WTC11 (cell line): ENCODE data around the gene RAB13.

ENCODE experiments used
- ATF1 ChIP-seq: sonication (generic); formaldehyde crosslinking; IDR thresholded peaks from 2 replicates; pipeline ENCODE4 v1.8.1; 2023; ENCODE audit warnings: mild to moderate bottlenecking, moderate library complexity, missing genetic modification reagents
- CREB1 ChIP-seq: sonication (generic); formaldehyde crosslinking; IDR thresholded peaks from 2 replicates; pipeline ENCODE4 v1.8.0; 2023; ENCODE audit warnings: mild to moderate bottlenecking, missing genetic modification reagents
- IRF1 ChIP-seq: sonication (generic); formaldehyde crosslinking; IDR thresholded peaks from 2 replicates; pipeline ENCODE4 v1.8.0; 2023; ENCODE audit warnings: missing genetic modification reagents
- RORB ChIP-seq: fragments of 250-450 bp; sonication (Bioruptor Pico); IDR thresholded peaks from 2 replicates; pipeline ENCODE4 v1.9.0; 2021; ENCODE audit warnings: mild to moderate bottlenecking
- SP1 ChIP-seq: sonication (generic); formaldehyde crosslinking; conservative IDR thresholded peaks from 2 replicates; pipeline ENCODE4 v1.8.1; 2022; ENCODE audit warnings: missing genetic modification reagents
- TCF7 ChIP-seq: sonication (generic); formaldehyde crosslinking; IDR thresholded peaks from 2 replicates; pipeline ENCODE4 v1.8.0; 2022; ENCODE audit warnings: mild to moderate bottlenecking, low read depth, missing genetic modification reagents, moderate library complexity
- ZNF138 ChIP-seq: sonication (generic); formaldehyde crosslinking; conservative IDR thresholded peaks from 2 replicates; pipeline ENCODE4 v1.8.1; 2022; ENCODE audit warnings: mild to moderate bottlenecking, moderate library complexity, missing genetic modification reagents
- ZNF416 ChIP-seq: fragments of 250-450 bp; sonication (Bioruptor Pico); IDR thresholded peaks from 2 replicates; pipeline ENCODE4 v1.9.0; 2021; ENCODE audit warnings: mild to moderate bottlenecking, inconsistent platforms
- TF ChIP-seq, protein P1 (sequence below): fragments of 200-600 bp; IDR thresholded peaks from 2 replicates; pipeline ENCODE4 v1.8.0; 2022; ENCODE audit warnings: antibody characterized with exemption
- TF ChIP-seq, protein P2 (sequence below): sonication (generic); formaldehyde crosslinking; IDR thresholded peaks from 2 replicates; pipeline ENCODE4 v1.8.0; 2022; ENCODE audit warnings: mild to moderate bottlenecking, missing genetic modification reagents
- TF ChIP-seq, protein P3 (sequence below): fragments of 250-450 bp; sonication (Bioruptor Pico); IDR thresholded peaks from 2 replicates; pipeline ENCODE4 v1.8.0; 2021; ENCODE audit warnings: mild to moderate bottlenecking
- TF ChIP-seq, protein P4 (sequence below): sonication (generic); formaldehyde crosslinking; IDR thresholded peaks from 2 replicates; pipeline ENCODE4 v1.8.1; 2023; ENCODE audit warnings: mild to moderate bottlenecking, missing genetic modification reagents, moderate library complexity
- TF ChIP-seq, protein P5 (sequence below): sonication (generic); formaldehyde crosslinking; IDR thresholded peaks from 2 replicates; pipeline ENCODE4 v1.8.1; 2022; ENCODE audit warnings: mild to moderate bottlenecking, missing genetic modification reagents, moderate library complexity, borderline replicate concordance
- TF ChIP-seq, protein P6 (sequence below): fragments of 250-450 bp; sonication (Bioruptor Pico); IDR thresholded peaks from 2 replicates; pipeline ENCODE4 v2.1.2; 2022; ENCODE audit warnings: mild to moderate bottlenecking, moderate library complexity

DNA sequence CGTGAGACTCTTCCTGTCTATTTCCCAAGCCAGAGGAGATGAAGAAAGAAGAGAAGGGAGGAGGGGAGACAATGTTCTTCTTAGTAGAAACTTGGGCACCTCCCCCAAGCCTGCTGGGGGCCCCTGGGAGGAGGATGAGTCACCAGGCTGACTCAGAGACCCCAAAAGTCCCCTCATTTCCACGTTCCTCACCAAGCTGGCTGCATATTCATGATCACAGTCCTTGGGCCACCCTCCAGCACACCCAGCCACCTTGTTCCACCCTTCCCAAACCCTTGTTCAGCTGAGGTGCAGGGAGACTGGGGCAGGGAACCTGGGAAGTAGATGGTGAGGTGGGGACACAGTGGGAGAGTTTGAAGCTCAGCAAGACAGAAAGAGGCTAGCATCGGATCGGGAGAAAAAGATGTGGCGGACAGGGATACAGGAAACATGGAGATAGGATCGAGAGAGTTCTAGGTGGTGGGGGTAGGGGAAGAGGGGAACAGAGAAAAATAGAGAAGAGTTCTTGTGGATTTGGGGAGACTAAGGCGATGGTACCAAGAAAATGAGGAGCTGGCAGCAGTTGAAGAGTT, 712 bp downstream of the RAB13 start:
- no peak for TF ChIP-seq ZNF138 (CRISPR knock-in tag)
- TF ChIP-seq, protein P1, sequence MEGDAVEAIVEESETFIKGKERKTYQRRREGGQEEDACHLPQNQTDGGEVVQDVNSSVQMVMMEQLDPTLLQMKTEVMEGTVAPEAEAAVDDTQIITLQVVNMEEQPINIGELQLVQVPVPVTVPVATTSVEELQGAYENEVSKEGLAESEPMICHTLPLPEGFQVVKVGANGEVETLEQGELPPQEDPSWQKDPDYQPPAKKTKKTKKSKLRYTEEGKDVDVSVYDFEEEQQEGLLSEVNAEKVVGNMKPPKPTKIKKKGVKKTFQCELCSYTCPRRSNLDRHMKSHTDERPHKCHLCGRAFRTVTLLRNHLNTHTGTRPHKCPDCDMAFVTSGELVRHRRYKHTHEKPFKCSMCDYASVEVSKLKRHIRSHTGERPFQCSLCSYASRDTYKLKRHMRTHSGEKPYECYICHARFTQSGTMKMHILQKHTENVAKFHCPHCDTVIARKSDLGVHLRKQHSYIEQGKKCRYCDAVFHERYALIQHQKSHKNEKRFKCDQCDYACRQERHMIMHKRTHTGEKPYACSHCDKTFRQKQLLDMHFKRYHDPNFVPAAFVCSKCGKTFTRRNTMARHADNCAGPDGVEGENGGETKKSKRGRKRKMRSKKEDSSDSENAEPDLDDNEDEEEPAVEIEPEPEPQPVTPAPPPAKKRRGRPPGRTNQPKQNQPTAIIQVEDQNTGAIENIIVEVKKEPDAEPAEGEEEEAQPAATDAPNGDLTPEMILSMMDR, result no peak
- TF ChIP-seq ATF1 (CRISPR knock-in tag), result no peak
- no peak for TF ChIP-seq SP1 (CRISPR knock-in tag)
- no peak for TF ChIP-seq IRF1
- TF ChIP-seq, protein P2, sequence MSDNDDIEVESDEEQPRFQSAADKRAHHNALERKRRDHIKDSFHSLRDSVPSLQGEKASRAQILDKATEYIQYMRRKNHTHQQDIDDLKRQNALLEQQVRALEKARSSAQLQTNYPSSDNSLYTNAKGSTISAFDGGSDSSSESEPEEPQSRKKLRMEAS, result no peak
- TF ChIP-seq, protein P3, sequence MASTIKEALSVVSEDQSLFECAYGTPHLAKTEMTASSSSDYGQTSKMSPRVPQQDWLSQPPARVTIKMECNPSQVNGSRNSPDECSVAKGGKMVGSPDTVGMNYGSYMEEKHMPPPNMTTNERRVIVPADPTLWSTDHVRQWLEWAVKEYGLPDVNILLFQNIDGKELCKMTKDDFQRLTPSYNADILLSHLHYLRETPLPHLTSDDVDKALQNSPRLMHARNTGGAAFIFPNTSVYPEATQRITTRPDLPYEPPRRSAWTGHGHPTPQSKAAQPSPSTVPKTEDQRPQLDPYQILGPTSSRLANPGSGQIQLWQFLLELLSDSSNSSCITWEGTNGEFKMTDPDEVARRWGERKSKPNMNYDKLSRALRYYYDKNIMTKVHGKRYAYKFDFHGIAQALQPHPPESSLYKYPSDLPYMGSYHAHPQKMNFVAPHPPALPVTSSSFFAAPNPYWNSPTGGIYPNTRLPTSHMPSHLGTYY (CRISPR knock-in tag), result no peak
- TF ChIP-seq RORB (CRISPR knock-in tag), result no peak
- TF ChIP-seq TCF7 (CRISPR knock-in tag), result no peak
- TF ChIP-seq, protein P4, sequence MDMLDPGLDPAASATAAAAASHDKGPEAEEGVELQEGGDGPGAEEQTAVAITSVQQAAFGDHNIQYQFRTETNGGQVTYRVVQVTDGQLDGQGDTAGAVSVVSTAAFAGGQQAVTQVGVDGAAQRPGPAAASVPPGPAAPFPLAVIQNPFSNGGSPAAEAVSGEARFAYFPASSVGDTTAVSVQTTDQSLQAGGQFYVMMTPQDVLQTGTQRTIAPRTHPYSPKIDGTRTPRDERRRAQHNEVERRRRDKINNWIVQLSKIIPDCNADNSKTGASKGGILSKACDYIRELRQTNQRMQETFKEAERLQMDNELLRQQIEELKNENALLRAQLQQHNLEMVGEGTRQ (CRISPR knock-in tag), result no peak
- no peak for TF ChIP-seq CREB1
- TF ChIP-seq, protein P5, sequence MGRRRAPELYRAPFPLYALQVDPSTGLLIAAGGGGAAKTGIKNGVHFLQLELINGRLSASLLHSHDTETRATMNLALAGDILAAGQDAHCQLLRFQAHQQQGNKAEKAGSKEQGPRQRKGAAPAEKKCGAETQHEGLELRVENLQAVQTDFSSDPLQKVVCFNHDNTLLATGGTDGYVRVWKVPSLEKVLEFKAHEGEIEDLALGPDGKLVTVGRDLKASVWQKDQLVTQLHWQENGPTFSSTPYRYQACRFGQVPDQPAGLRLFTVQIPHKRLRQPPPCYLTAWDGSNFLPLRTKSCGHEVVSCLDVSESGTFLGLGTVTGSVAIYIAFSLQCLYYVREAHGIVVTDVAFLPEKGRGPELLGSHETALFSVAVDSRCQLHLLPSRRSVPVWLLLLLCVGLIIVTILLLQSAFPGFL (CRISPR knock-in tag), result no peak
- TF ChIP-seq, protein P6, sequence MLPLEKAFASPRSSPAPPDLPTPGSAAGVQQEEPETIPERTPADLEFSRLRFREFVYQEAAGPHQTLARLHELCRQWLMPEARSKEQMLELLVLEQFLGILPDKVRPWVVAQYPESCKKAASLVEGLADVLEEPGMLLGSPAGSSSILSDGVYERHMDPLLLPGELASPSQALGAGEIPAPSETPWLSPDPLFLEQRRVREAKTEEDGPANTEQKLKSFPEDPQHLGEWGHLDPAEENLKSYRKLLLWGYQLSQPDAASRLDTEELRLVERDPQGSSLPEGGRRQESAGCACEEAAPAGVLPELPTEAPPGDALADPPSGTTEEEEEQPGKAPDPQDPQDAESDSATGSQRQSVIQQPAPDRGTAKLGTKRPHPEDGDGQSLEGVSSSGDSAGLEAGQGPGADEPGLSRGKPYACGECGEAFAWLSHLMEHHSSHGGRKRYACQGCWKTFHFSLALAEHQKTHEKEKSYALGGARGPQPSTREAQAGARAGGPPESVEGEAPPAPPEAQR (CRISPR knock-in tag), result no peak
- TF ChIP-seq ZNF416 (CRISPR knock-in tag), result no peak
